H9 (cell line): Measurements from ENCODE around the gene ARID3A. TPM values are rescaled to one million over a fixed set of nuclear protein-coding genes. Genes with fewer than 3 reads are reported as not detected.

Source experiments
- DNase-seq: peaks from one replicate; pipeline ENCODE4 v3.0.0-alpha.2; 2017
- H2AFZ ChIP-seq: one replicate; pipeline ENCODE4 v1.6.1; 2013; ENCODE audit warnings: mild to moderate bottlenecking, low read length, control low read depth, moderate library complexity
- H2AK5ac ChIP-seq: 2 replicates; pipeline ENCODE4 v1.6.1; 2013; ENCODE audit warnings: low read length, control low read depth, mixed read lengths; ENCODE audit not compliant: insufficient read length
- H2BK120ac ChIP-seq: one replicate; pipeline ENCODE4 v1.6.1; 2013; ENCODE audit warnings: low read depth, mild to moderate bottlenecking, low read length, control low read depth, inconsistent platforms; ENCODE audit not compliant: poor library complexity, severe bottlenecking
- H2BK12ac ChIP-seq: 2 replicates; pipeline ENCODE4 v1.6.1; 2013; ENCODE audit warnings: low read length, control low read depth, mixed read lengths, low read depth; ENCODE audit not compliant: insufficient read length
- H2BK15ac ChIP-seq: 2 replicates; pipeline ENCODE4 v1.6.1; 2013; ENCODE audit warnings: low read depth, low read length, control low read depth
- H2BK20ac ChIP-seq: one replicate; pipeline ENCODE4 v1.6.1; 2013; ENCODE audit warnings: low read depth, mild to moderate bottlenecking, low read length, control low read depth, inconsistent platforms; ENCODE audit not compliant: poor library complexity, severe bottlenecking
- H2BK5ac ChIP-seq: 2 replicates; pipeline ENCODE4 v1.6.1; 2013; ENCODE audit warnings: low read length, control low read depth, mixed read lengths; ENCODE audit not compliant: insufficient read length
- H3K14ac ChIP-seq: 2 replicates; pipeline ENCODE4 v1.6.1; 2013; ENCODE audit warnings: low read length, control low read depth; ENCODE audit not compliant: insufficient read depth
- H3K18ac ChIP-seq: 2 replicates; pipeline ENCODE4 v1.6.1; 2013; ENCODE audit warnings: low read depth, mild to moderate bottlenecking, mixed read lengths, low read length, control low read depth; ENCODE audit not compliant: insufficient read length
- H3K23ac ChIP-seq: 2 replicates; pipeline ENCODE4 v1.6.1; 2013; ENCODE audit warnings: low read length, control low read depth, mixed read lengths, low read depth; ENCODE audit not compliant: insufficient read length
- H3K23me2 ChIP-seq: 2 replicates; pipeline ENCODE4 v1.6.1; 2013; ENCODE audit warnings: low read depth, mild to moderate bottlenecking, mixed read lengths, low read length, control low read depth; ENCODE audit not compliant: insufficient read length, poor library complexity, severe bottlenecking
- H3K27ac ChIP-seq: 2 replicates; pipeline ENCODE4 v1.5.1; 2013; ENCODE audit warnings: low read length, control low read depth, mixed read lengths, low read depth; ENCODE audit not compliant: insufficient read length
- H3K27me3 ChIP-seq: 2 replicates; pipeline ENCODE4 v1.6.1; 2013; ENCODE audit warnings: low read length, control low read depth, inconsistent platforms; ENCODE audit not compliant: insufficient read depth
- H3K4ac ChIP-seq: 2 replicates; pipeline ENCODE4 v1.6.1; 2013; ENCODE audit warnings: low read depth, mild to moderate bottlenecking, control low read depth, inconsistent platforms, low read length, moderate library complexity
- H3K4me1 ChIP-seq: 2 replicates; pipeline ENCODE4 v1.6.1; 2013; ENCODE audit warnings: low read length, control low read depth, inconsistent platforms; ENCODE audit not compliant: insufficient read depth
- H3K4me2 ChIP-seq: 2 replicates; pipeline ENCODE4 v1.6.1; 2013; ENCODE audit warnings: low read length, control low read depth, mixed read lengths; ENCODE audit not compliant: insufficient read length, insufficient read depth
- H3K56ac ChIP-seq: 2 replicates; pipeline ENCODE4 v1.6.1; 2013; ENCODE audit warnings: low read depth, mild to moderate bottlenecking, mixed read lengths, low read length, control low read depth; ENCODE audit not compliant: insufficient read length
- H3K79me1 ChIP-seq: 2 replicates; pipeline ENCODE4 v1.6.1; 2013; ENCODE audit warnings: low read depth, mild to moderate bottlenecking, moderate library complexity, low read length, control low read depth, inconsistent platforms; ENCODE audit not compliant: insufficient read depth, poor library complexity, severe bottlenecking
- H3K79me2 ChIP-seq: 2 replicates; pipeline ENCODE4 v1.6.1; 2013; ENCODE audit warnings: low read length, control low read depth, inconsistent platforms; ENCODE audit not compliant: insufficient read depth
- H3K9ac ChIP-seq: 2 replicates; pipeline ENCODE4 v1.6.1; 2013; ENCODE audit warnings: low read length, control low read depth, mixed read lengths; ENCODE audit not compliant: insufficient read length; ENCODE audit errors: extremely low read depth
- H3K9me3 ChIP-seq: one replicate; pipeline ENCODE4 v1.6.1; 2013; ENCODE audit warnings: low read depth, low read length, inconsistent platforms; ENCODE audit not compliant: control insufficient read depth
- H3T11ph ChIP-seq: one replicate; pipeline ENCODE4 v1.6.1; 2013; ENCODE audit warnings: mild to moderate bottlenecking, low read length, control low read depth, inconsistent platforms
- H4K20me1 ChIP-seq: one replicate; pipeline ENCODE4 v1.6.1; 2013; ENCODE audit not compliant: control insufficient read depth, insufficient read length, insufficient read depth
- H4K5ac ChIP-seq: 2 replicates; pipeline ENCODE4 v1.6.1; 2013; ENCODE audit warnings: low read depth, mild to moderate bottlenecking, mixed read lengths, low read length, control low read depth; ENCODE audit not compliant: insufficient read length
- H4K8ac ChIP-seq: replicated peaks from 2 replicates; pipeline ENCODE4 v1.6.1; 2013; ENCODE audit warnings: low read length, control low read depth, mixed read lengths, low read depth; ENCODE audit not compliant: insufficient read length
- H4K91ac ChIP-seq: 2 replicates; pipeline ENCODE4 v1.6.1; 2013; ENCODE audit warnings: low read depth, mild to moderate bottlenecking, moderate library complexity, mixed read lengths, low read length, control low read depth; ENCODE audit not compliant: insufficient read length
- H3K27ac Mint-ChIP-seq, 3 experiments: 2 replicates in 2 of 3; 3 replicates in 1 of 3; pipeline ENCODE4 v1.8.0; 2020 to 2021; ENCODE audit warnings: mixed read lengths in 3 of 3, mild to moderate bottlenecking in 1 of 3, moderate library complexity in 1 of 3
- H3K27me3 Mint-ChIP-seq: 2 replicates; pipeline ENCODE4 v1.8.0; 2021; ENCODE audit warnings: low read depth, mild to moderate bottlenecking, moderate library complexity, mixed read lengths
- H3K36me3 Mint-ChIP-seq, 3 experiments: 2 replicates in 2 of 3; 3 replicates in 1 of 3; pipeline ENCODE4 v1.8.0; 2020 to 2021; ENCODE audit warnings: low read depth in 3 of 3, mixed read lengths in 3 of 3; ENCODE audit not compliant: insufficient read depth in 1 of 3
- H3K4me1 Mint-ChIP-seq, 2 experiments: 2 replicates each; pipeline ENCODE4 v1.8.0; 2020; ENCODE audit warnings: mixed read lengths in 2 of 2
- H3K4me3 Mint-ChIP-seq, 2 experiments: 2 replicates in 1 of 2; 3 replicates in 1 of 2; pipeline ENCODE4 v1.8.0; 2020 to 2021; ENCODE audit warnings: mild to moderate bottlenecking in 2 of 2, mixed read lengths in 2 of 2, moderate library complexity in 1 of 2
- H3K9me3 Mint-ChIP-seq, 2 experiments: 2 replicates in 1 of 2; 3 replicates in 1 of 2; pipeline ENCODE4 v1.8.0; 2020; ENCODE audit warnings: mild to moderate bottlenecking in 2 of 2, mixed read lengths in 2 of 2, moderate library complexity in 1 of 2
- CTCF ChIP-seq: fragments of 200-600 bp; sonication (generic); conservative IDR thresholded peaks from 3 replicates; pipeline ENCODE4 v1.8.0; 2021; ENCODE audit warnings: antibody characterized with exemption, mild to moderate bottlenecking
- WGBS: extraction: QIAGEN DNeasy Blood & Tissue Kit; methylation state at CpG from one replicate; pipeline ENCODE4 v1.1.7; 2013; ENCODE audit warnings: missing lambda C conversion rate, low lambda C conversion rate, mixed read lengths; ENCODE audit not compliant: insufficient read length; ENCODE audit errors: extremely low coverage; 5-methylcytosine and 5-hydroxymethylcytosine counted together
- total RNA-seq: library from RNA; stranded (reverse); gene quantifications from 2 replicates; pipeline ENCODE4 v1.2.1, GENCODE V29; 2021

Gene ARID3A
- total RNA-seq, 1 experiment from 2014 or later: 98.3 TPM

GRCh38 chr19:928471-929202, 2.8 kb downstream of the ARID3A start:
- H2BK12ac ChIP-seq: no peak overlapping the region

More at GRCh38 chr19:928471-929202, 2.8 kb downstream of the ARID3A start:
- H3K18ac ChIP-seq: no peak overlapping the region
- no CpG with 5 or more reads among the region's 18 CpGs for WGBS
- peak; percentile 77 for DNase-seq
- H2BK15ac ChIP-seq: no peak overlapping the region
- H3K4ac ChIP-seq: no peak overlapping the region
- no peak overlapping the region; the same call in 1 of the 2 replicates for H3K14ac ChIP-seq
- H3K23ac ChIP-seq: no peak overlapping the region
- no peak overlapping the region for H4K8ac ChIP-seq
- H3K27me3 Mint-ChIP-seq: peaks cover 4% of the 10 kb centered on the region; the same call in 1 of the 2 replicates
- no peak overlapping the region for H3K27ac ChIP-seq
- H3K4me2 ChIP-seq: no peak overlapping the region
- no peaks in the 10 kb centered on the region for H4K20me1 ChIP-seq
- 0 out of 7 replicates have a peak overlapping the region, but pooled peaks of 1 of the 3 experiments have one; percentile 55 for H3K27ac Mint-ChIP-seq
- H3K9me3 Mint-ChIP-seq: no peaks in the 10 kb centered on the region
- no peaks in the 10 kb centered on the region for H3K9me3 ChIP-seq
- no peak overlapping the region for H3T11ph ChIP-seq
- H3K4me3 Mint-ChIP-seq: no peak overlapping the region; a peak in 2 of 5 replicates
- H4K91ac ChIP-seq: no peak overlapping the region
- H2BK5ac ChIP-seq: no peak overlapping the region
- H2BK20ac ChIP-seq: no peak overlapping the region
- H3K23me2 ChIP-seq: peaks cover 3% of the 10 kb centered on the region
- no peak overlapping the region for H3K56ac ChIP-seq
- no peaks in the 10 kb centered on the region for H3K79me1 ChIP-seq
- no peak overlapping the region for H2AK5ac ChIP-seq
- H3K4me1 ChIP-seq: no peaks in the 10 kb centered on the region
- no peak overlapping the region for H2BK120ac ChIP-seq
- H2AFZ ChIP-seq: no peak overlapping the region
- H3K27me3 ChIP-seq: no peaks in the 10 kb centered on the region
- H3K9ac ChIP-seq: no peak overlapping the region
- H3K4me1 Mint-ChIP-seq: peaks cover 8 to 18% of the 10 kb centered on the region in 2 experiments; a peak in 3 of 4 replicates
- peaks cover 7 to 35% (median 23%) of the 10 kb centered on the region in 3 experiments for H3K36me3 Mint-ChIP-seq
- TF ChIP-seq CTCF: no peak
- no peaks in the 10 kb centered on the region; the same call in 1 of the 2 replicates for H3K79me2 ChIP-seq
- no peak overlapping the region for H4K5ac ChIP-seq
